Stimulated activated naive CD8-positive, alpha-beta T cell treated with anti-CD3 and anti-CD28 coated beads, Interleukin-15, Interleukin-2, amounts not matched to agents 100 ng/mL and 50 ng/mL, for 24 hours (primary cell): ENCODE data around the gene PITPNM3.
A peak's percentile ranks its signal among the peaks of the same experiment; 100 is the strongest.

Experiments used
- H3K27ac Mint-ChIP-seq: one replicate; pipeline ENCODE4 v1.8.0; 2021; ENCODE audit warnings: mild to moderate bottlenecking, mixed read lengths
- H3K27me3 Mint-ChIP-seq: one replicate; pipeline ENCODE4 v1.8.0; 2021; ENCODE audit warnings: mixed read lengths
- H3K36me3 Mint-ChIP-seq: one replicate; pipeline ENCODE4 v1.8.0; 2021; ENCODE audit warnings: low read depth, mixed read lengths
- H3K4me1 Mint-ChIP-seq: one replicate; pipeline ENCODE4 v1.8.0; 2021; ENCODE audit warnings: low read depth, mixed read lengths
- H3K4me3 Mint-ChIP-seq: one replicate; pipeline ENCODE4 v1.8.0; 2021; ENCODE audit warnings: mild to moderate bottlenecking, mixed read lengths
- H3K9me3 Mint-ChIP-seq: one replicate; pipeline ENCODE4 v1.8.0; 2021; ENCODE audit warnings: mixed read lengths

PITPNM3 gene

DNA sequence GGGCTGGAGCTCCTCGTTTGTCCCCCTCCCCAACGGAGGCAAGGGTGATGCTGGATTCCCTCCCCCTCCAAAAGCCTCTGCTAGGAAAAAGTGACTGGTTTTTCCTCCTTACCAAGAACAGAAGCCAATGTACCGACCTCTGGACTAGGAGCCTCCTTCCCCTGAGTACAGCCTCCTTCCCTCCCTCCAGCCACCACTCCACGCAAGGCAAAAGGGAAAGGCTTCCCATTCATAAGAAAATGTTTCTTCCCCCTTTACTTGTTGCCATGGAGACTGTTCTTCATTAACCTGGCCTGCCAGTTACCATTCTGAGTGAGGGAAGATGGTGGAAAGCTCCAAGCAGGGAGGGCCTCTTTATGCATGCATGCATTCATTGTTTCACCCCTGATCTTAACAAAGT is 116.4 kb downstream of the PITPNM3 start:
- no peak overlapping the region for H3K4me3 Mint-ChIP-seq
- no peaks in the 10 kb centered on the region for H3K9me3 Mint-ChIP-seq
- H3K27ac Mint-ChIP-seq = no peak overlapping the region
- H3K4me1 Mint-ChIP-seq = peaks cover 14% of the 10 kb centered on the region
- peaks cover 38% of the 10 kb centered on the region for H3K27me3 Mint-ChIP-seq
- no peaks in the 10 kb centered on the region for H3K36me3 Mint-ChIP-seq

DNA sequence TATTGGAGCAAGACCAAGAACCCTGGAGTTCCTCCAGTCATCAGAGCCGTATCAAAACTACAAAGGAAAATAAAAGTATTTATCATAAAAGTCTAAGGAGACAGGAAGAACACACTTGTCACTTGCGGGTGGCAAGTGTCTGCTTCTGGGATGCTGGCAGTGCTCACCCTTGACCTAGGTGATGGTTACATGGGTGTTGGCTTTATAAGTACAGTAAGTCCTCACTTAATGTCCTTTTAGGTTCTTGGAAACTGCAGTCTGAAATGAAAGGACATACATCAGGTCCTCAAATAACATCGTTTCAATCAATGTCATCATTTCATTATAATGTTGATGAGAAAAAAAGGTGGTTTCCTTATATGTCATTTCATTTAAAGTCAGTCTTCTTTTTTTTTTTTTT is 118.4 kb downstream of the PITPNM3 start:
- H3K27ac Mint-ChIP-seq = no peak overlapping the region
- peaks cover 34% of the 10 kb centered on the region for H3K27me3 Mint-ChIP-seq
- no peak overlapping the region for H3K4me3 Mint-ChIP-seq
- H3K9me3 Mint-ChIP-seq = no peaks in the 10 kb centered on the region
- no peaks in the 10 kb centered on the region for H3K36me3 Mint-ChIP-seq
- H3K4me1 Mint-ChIP-seq = no peaks in the 10 kb centered on the region

DNA sequence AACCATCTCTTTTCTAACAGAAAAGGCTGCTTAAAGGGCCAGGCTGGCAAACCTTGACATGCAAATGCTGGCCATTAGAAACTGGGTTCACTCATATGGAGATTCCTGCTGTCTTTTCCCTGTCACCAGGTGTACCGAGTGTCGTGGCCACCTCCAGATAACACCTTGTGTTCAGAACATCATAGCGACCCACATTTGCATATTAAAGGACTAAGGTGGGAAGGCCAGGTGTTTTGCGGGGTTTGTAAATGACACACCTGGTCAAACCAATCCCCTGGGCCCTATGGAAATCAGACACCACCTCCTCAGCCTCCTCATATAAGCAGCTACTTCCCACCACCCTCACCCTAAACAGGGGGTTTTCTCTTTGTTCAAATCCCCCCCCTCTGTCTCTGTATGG is 118.9 kb downstream of the PITPNM3 start:
- no peaks in the 10 kb centered on the region for H3K36me3 Mint-ChIP-seq
- no peak overlapping the region for H3K4me3 Mint-ChIP-seq
- H3K27me3 Mint-ChIP-seq = peaks cover 34% of the 10 kb centered on the region
- H3K27ac Mint-ChIP-seq = no peak overlapping the region
- H3K4me1 Mint-ChIP-seq = no peaks in the 10 kb centered on the region
- H3K9me3 Mint-ChIP-seq = no peaks in the 10 kb centered on the region

DNA sequence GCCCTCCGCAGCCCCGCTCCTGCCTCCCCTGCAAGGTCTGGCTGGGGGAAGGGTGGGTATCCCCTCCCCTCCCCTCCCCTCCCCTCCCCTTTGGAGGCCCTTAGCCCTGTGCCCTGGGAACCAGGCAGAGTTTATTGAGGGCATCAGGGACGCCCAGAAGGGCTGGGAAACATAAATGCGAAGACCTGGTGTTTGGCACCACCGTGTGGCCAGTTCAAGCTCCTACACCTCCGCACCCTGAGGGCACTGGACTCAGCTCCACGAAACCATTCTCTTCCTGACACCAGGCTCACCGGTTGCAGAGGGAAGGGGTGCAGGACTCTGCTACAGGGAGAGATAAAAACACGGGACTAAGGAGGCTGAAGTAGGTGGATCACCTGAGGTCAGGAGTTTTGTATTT is 120.4 kb downstream of the PITPNM3 start:
- peaks cover 4% of the 10 kb centered on the region for H3K9me3 Mint-ChIP-seq

DNA sequence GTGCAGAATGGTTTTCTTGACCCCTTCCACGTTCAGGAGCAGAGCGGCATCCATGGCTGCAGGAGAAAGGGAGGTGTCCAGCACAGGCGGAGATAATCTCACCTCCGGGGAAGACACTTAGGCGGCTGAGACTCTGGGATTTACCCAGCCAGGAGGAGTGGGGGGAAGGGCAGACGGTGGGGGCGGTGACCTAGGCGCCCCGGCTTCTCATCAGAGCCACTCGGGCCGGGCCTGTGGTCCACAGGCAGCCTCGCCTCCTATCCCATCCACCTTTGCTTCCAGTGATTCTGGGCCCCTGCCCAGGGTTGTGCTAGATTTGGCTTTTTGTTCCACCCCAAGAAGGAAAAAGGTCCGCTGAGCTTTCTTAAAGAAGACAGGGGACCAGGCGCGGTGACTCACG is 121.3 kb downstream of the PITPNM3 start, which contains the start of gene AIPL1:
AIPL1 (minus strand) TSS at position 71 of the 400 bp plus-strand sequence; CDS start at position 54, 17 bp downstream.
- peaks cover 7% of the 10 kb centered on the region for H3K36me3 Mint-ChIP-seq
- H3K27me3 Mint-ChIP-seq = peaks cover 30% of the 10 kb centered on the region
- no peak within 1 kb of the TSS for H3K4me3 Mint-ChIP-seq
- no peaks in the 10 kb centered on the region for H3K4me1 Mint-ChIP-seq
- no peak within 1 kb of the TSS for H3K27ac Mint-ChIP-seq
- peaks cover 7% of the 10 kb centered on the region for H3K9me3 Mint-ChIP-seq

More for the DNA sequence above, 120.4 kb downstream of the PITPNM3 start:
- Mint-ChIP-seq H3K36me3 (peaks cover 4% of the 10 kb centered on the region), H3K27me3 (peaks cover 34% of the 10 kb centered on the region), H3K27ac (no peak overlapping the region), H3K4me3 (no peak overlapping the region), H3K4me1 (no peaks in the 10 kb centered on the region)

DNA sequence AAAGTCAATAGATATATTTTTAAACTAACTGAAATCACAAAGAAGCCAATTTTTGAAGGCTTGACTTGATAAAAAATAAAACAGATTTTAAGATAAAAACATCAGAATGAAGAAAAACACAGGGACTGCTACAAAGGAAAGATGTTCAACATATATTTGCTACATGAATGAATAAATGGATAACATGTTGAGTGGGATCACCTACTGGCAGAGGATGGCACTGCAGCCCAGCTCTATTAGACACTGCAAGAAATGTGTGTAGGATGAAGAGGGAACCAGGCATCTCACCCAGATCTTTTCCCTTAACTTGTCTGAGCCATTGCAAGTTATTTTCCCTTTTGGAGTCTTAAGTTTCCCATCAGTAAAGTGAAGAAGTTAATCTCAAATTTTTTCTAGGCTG is 125.6 kb downstream of the PITPNM3 start:
- Mint-ChIP-seq H3K36me3 (peaks cover 12% of the 10 kb centered on the region), H3K27me3 (peaks cover 15% of the 10 kb centered on the region), H3K27ac (no peak overlapping the region), H3K4me1 (peaks cover 17% of the 10 kb centered on the region), H3K4me3 (no peak overlapping the region), H3K9me3 (peaks cover 12% of the 10 kb centered on the region)

DNA sequence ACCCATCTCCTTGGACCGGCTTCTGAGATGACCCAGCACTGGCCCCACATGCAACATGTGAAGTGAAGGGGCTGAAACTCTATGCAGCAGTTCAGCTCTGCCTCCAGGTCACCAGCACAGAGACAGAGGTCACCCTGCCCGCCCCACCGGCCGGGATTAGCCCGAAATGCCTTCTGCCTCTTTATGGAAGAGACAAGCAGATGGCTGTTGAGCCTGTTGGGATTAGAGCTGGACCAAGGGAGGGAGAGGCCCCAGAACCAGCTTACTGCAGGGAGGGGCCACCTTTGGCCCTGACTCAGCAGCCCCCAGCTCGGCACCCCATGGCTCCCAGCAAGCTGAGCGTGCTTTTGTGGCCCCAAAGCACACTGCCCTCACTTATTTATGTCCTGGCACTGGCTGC is 127.1 kb downstream of the PITPNM3 start:
- H3K27ac Mint-ChIP-seq = no peak overlapping the region
- peaks cover 12% of the 10 kb centered on the region for H3K36me3 Mint-ChIP-seq
- no peak overlapping the region for H3K4me3 Mint-ChIP-seq
- peaks cover 17% of the 10 kb centered on the region for H3K27me3 Mint-ChIP-seq
- H3K4me1 Mint-ChIP-seq = peaks cover 17% of the 10 kb centered on the region
- peaks cover 12% of the 10 kb centered on the region for H3K9me3 Mint-ChIP-seq

DNA sequence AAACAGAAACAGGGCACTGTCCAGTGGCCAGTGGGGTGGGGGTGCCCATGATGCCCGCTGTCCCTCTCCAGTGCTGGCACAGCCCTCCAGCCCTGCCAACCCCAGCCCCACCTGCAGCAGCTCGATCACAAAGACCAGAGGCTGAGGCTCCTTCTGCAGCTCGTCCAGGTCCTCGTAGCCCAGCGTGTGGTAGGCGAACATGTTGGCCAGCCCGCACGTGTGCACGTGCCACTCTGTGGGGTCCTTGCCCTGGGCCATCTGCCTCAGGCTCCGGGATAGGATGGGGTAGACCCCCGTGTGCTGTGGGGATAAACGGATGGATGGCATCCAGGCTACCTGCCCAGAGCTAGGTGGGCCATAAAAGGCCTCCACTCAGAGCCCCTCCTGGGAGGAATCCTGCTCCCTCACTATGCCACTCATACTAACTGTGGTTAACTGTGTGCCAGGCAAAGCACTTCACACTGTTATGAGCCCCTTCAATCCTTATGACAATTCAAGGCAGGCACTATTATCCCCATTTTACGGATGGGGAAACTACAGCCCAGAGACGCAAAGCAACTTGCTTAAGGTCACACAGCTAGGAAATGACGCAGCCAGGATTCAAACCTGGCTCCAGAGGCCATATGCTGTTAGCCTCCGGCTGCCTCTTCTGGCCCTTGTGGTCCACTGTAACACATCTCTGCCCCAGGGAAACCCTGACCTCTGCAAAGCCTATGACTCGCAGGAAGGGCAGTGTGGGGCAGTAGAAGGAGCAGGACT is 128.0 kb downstream of the PITPNM3 start:
- no peak overlapping the region for H3K27ac Mint-ChIP-seq
- peaks cover 12% of the 10 kb centered on the region for H3K9me3 Mint-ChIP-seq
- H3K27me3 Mint-ChIP-seq = peaks cover 26% of the 10 kb centered on the region
- peaks cover 17% of the 10 kb centered on the region for H3K4me1 Mint-ChIP-seq
- no peak overlapping the region for H3K4me3 Mint-ChIP-seq
- peaks cover 12% of the 10 kb centered on the region for H3K36me3 Mint-ChIP-seq

DNA sequence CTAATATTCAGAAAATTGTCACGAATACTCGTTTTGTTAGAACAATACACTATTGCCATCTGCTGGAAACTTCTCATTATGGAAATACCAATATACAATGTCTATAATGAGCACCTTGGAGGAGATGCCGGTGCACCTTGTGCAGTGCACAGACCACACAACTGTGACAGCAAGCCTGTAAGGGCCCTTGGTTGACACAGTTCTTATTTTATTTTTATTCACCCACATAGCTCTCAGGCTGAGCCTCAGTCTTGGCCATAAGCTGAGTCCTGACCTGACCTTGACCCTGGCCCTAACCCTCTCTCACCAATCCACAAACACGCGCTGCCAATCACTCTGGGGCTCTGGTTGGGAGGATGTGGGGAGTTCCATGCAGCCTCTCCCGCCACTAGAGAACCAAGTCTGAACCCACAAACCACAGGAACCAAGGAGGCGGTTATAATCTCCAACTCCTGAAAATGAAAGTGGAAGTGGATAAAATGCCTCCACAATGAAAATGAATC is 129.0 kb downstream of the PITPNM3 start:
- peaks cover 12% of the 10 kb centered on the region for H3K9me3 Mint-ChIP-seq
- peak overlapping the region; percentile 65 for H3K4me3 Mint-ChIP-seq
- peaks cover 30% of the 10 kb centered on the region for H3K27me3 Mint-ChIP-seq
- H3K4me1 Mint-ChIP-seq = peaks cover 17% of the 10 kb centered on the region
- peaks cover 12% of the 10 kb centered on the region for H3K36me3 Mint-ChIP-seq
- H3K27ac Mint-ChIP-seq = peak overlapping the region; percentile 80

DNA sequence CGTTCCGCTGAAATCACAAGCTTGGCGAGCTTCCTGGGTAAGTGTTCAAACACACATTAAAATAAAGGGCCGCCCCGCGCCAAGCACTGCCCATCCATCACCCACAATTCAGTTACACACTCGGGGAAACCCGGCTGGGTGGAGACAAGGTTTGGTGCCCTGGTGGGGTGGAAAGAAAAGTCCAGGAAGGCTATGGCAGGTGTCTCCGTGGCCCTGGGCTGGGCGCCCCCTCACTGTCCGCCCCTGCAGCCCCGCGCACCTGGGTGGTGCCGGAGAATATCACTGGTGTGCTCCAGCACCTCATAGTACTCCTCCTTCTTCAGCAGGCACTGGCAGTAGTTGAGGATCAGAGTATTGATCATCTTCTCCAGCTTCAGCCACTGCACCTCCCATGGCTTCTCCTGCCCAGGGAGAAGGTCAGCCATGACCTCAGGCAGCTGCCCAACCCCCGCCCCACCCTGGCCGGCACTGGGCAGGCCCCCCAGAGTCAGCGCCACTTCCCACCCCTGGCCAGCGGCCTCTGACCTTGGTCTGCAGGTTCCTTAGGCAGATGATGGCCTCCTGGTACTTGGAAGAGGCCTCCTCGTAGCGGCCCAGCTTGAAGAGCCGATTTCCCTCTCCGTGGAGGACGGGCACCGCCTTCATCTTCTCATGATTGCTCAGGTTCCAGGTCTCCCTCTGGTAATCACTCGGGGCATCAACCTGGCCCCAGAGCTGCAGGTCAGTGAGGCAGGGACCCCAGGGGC is 129.8 kb downstream of the PITPNM3 start:
- Mint-ChIP-seq H3K4me1 (peaks cover 21% of the 10 kb centered on the region), H3K36me3 (peaks cover 10% of the 10 kb centered on the region), H3K9me3 (peaks cover 11% of the 10 kb centered on the region), H3K27me3 (peaks cover 31% of the 10 kb centered on the region), H3K27ac (no peak overlapping the region), H3K4me3 (no peak overlapping the region)

DNA sequence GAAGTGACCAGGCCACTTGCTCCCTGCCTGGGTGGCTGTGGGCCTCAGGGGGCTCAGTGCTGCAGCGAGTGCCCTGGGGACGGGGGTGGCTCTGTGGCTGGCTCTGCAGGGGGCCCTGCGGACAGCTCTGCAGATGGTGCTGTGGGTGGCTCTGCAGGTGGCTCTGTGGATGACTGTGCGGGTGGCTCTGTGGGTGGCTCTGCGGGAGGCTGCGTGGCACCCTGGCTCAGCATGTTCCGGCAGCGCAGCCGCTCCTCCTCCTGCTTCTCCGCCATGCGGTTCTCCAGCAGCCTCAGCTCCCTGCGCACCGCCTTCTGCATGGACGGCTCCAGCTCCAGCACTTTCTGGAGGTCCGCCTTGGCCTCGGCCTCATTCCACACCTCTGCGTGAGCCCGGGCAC is 130.9 kb downstream of the PITPNM3 start:
- H3K36me3 Mint-ChIP-seq = peaks cover 4% of the 10 kb centered on the region
- peaks cover 5% of the 10 kb centered on the region for H3K9me3 Mint-ChIP-seq
- H3K27ac Mint-ChIP-seq = no peak overlapping the region
- no peak overlapping the region for H3K4me3 Mint-ChIP-seq
- peaks cover 21% of the 10 kb centered on the region for H3K4me1 Mint-ChIP-seq
- H3K27me3 Mint-ChIP-seq = peaks cover 34% of the 10 kb centered on the region

DNA sequence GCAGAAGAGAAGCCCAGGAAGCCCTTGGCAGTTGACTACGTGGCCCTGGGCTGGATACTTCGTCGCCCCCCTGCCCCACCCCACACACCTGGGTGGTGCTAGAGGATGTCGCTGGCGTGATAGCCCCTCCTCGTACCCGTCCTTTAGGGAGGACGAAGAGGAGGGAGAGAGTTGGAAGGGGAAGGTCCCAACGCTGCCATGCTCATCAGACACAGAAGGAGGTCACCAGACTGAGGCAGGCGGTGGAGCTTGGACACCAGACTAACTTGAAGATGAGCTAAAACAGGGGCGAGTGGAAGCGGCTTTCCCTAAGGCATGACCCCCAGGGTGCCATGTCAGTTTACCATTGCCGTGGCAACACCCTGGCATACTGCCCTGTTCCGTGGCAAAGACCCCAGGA is 132.4 kb downstream of the PITPNM3 start:
- Mint-ChIP-seq H3K4me1 (peaks cover 21% of the 10 kb centered on the region), H3K27ac (no peak overlapping the region), H3K4me3 (no peak overlapping the region), H3K9me3 (no peaks in the 10 kb centered on the region), H3K27me3 (peaks cover 31% of the 10 kb centered on the region), H3K36me3 (no peaks in the 10 kb centered on the region)

DNA sequence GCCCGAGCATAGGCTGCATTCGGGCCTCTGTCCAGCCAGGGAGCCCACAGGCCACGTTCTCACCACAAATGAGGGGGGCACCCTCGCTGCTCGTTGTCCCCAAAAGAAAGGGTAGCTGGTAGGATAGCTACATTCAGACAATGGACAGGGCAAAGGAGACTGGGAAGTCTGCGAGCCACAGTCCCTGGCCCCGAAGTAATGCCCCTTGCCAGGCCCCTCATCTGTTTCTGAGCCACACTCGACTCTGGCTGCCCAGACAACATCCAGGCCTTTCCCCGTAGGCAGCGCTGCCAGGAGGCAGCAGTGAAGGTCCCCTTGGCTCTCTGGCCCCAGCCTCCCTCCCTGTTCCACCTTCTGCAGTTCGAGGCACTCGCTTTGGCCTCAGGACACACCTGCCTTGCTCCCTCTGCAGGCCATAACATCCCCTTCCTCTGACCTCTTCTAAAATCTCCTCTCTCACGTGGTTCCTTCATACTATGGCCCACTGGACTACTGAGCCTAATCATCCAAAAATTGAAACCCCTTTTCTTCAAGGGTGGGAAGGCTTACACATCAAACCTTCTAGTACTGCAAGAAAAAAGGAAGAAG is 133.6 kb downstream of the PITPNM3 start:
- H3K36me3 Mint-ChIP-seq = no peaks in the 10 kb centered on the region
- peaks cover 33% of the 10 kb centered on the region for H3K27me3 Mint-ChIP-seq
- peaks cover 13% of the 10 kb centered on the region for H3K4me1 Mint-ChIP-seq
- no peak overlapping the region for H3K27ac Mint-ChIP-seq
- no peak overlapping the region for H3K4me3 Mint-ChIP-seq
- H3K9me3 Mint-ChIP-seq = no peaks in the 10 kb centered on the region

DNA sequence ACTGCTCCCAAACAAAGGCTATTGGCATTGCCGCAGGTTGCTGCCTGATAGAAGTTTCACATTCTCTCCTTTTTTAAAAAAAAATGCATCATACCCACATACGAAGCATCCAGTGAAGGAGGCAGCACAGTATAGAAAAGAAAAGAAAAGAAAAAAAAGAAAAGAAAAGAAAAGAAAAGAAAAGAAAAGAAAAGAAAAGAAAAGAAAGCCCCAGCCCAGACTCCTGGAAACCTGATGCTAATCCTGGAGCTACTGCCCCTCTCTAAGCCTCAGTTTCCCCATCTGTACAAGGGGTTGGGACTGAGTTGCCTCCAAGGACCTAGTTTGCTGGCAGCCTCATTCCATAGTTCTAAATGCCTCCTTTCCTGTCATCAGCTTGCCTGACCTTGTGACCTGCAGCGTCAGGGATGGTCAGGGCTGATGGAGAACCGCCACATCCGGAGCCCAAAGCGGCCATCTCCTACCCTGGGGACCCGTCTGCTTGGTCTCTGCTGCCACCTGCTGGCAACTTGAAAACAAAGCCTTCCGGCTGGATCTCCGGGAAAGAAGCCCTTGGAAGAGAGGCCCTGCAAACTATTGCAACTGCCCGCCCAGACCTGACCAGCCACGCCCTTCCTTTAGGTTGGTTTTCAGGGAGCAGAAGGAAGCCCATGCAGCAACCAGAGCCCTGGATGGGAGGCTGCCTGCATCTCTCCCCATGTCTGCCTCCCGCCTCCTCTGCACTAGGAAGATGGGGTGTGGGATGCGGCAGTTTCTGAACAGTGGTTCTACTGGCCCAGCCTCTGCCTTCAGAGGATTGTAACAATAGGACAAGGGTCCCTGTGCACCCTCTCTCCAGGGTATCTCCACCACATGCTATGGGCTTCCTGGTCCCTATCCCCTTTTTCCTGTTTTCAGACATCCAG is 134.4 kb downstream of the PITPNM3 start:
- Mint-ChIP-seq H3K9me3 (no peaks in the 10 kb centered on the region), H3K4me1 (peaks cover 5% of the 10 kb centered on the region), H3K27me3 (peaks cover 33% of the 10 kb centered on the region), H3K4me3 (no peak overlapping the region), H3K36me3 (no peaks in the 10 kb centered on the region), H3K27ac (no peak overlapping the region)
